ENCODE data around the gene SHBG. TPM values are rescaled to one million over a fixed set of nuclear protein-coding genes. Genes with fewer than 3 reads are reported as not detected.

SHBG gene
- total RNA-seq, 4 donors from 2014 or later = 0.83 TPM; not detected in 3

DNA sequence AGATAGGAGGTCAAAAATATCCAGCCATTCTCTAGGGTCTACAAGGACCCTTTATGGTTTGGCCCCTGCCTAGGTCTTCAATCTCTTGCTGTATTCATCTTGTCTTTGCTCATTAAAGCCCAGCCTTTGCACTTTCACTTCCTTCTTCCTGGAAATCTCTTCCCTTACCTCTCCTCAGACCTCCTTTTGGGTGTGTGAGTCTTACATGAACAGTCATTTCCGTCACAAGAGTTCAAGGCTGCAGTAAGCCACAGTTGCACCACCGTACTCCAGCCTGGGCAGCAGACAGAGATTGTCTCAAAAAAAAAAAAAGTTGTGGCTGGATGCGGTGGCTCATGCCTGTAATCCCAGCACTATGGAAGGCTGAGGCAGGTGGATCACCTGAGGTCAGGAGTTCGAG is 14.8 kb downstream of the SHBG start:
- no peak for DNase-seq (ENCODE audit: extremely low spot score)
- Histone ChIP-seq H3K9me3 (no peaks in the 10 kb centered on the region), H3K36me3 (no peaks in the 10 kb centered on the region), H3K4me1 (peaks cover 0 to 2% (median 0%) of the 10 kb centered on the region in 4 donors), H3K27ac (replicated peaks in 1 of 4) (no peak overlapping the region), H3K27me3 (peaks cover 0 to 20% (median 4%) of the 10 kb centered on the region in 4 donors), H3K4me3 (no peak overlapping the region)
- WGBS = 85% methylated on average over 4 of the region's 4 CpGs
- intact Hi-C loops (cut with DNase I) = no loop called here
- no peak for TF ChIP-seq EP300 (IDR thresholded peaks at IDR 0.05)
- no peak for TF ChIP-seq POLR2A (IDR thresholded peaks at IDR 0.05; ENCODE audit: low read depth)
- TF ChIP-seq POLR2AphosphoS5 (IDR thresholded peaks at IDR 0.05) = no peak
- TF ChIP-seq, protein P1, sequence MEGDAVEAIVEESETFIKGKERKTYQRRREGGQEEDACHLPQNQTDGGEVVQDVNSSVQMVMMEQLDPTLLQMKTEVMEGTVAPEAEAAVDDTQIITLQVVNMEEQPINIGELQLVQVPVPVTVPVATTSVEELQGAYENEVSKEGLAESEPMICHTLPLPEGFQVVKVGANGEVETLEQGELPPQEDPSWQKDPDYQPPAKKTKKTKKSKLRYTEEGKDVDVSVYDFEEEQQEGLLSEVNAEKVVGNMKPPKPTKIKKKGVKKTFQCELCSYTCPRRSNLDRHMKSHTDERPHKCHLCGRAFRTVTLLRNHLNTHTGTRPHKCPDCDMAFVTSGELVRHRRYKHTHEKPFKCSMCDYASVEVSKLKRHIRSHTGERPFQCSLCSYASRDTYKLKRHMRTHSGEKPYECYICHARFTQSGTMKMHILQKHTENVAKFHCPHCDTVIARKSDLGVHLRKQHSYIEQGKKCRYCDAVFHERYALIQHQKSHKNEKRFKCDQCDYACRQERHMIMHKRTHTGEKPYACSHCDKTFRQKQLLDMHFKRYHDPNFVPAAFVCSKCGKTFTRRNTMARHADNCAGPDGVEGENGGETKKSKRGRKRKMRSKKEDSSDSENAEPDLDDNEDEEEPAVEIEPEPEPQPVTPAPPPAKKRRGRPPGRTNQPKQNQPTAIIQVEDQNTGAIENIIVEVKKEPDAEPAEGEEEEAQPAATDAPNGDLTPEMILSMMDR (IDR thresholded peaks at IDR 0.05) = no peak

DNA sequence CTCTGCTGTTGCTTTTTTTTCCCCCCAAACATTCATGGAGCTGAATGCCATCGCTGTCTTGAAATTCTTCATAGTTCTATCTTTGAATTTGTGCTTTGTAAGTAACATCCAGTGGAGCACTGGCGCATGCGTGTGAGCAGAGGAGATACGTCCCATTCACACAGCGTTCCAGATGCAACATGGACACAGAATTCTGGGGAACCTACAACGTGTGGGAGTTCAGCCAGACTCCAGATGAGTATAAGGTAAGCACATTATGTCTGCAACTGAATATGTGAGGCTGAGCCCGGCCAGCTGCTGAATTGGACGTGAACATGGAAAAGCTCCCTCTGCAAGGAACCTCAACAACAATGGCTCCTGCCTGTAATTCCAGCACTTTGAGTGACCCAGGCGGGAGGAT is 16.5 kb downstream of the SHBG start:
- TF ChIP-seq EP300 (IDR thresholded peaks at IDR 0.05) (no peak), POLR2AphosphoS5 (IDR thresholded peaks at IDR 0.05) (peak in 1 of 2 donors; percentile 10), POLR2A (IDR thresholded peaks at IDR 0.05; ENCODE audit: low read depth) (no peak)
- TF ChIP-seq, protein P1 (IDR thresholded peaks at IDR 0.05) = no peak
- Histone ChIP-seq H3K27me3 (peaks cover 0 to 37% (median 19%) of the 10 kb centered on the region in 4 donors), H3K27ac (replicated peaks in 1 of 4) (no peak overlapping the region), H3K4me1 (peaks cover 13 to 19% (median 16%) of the 10 kb centered on the region in 4 donors), H3K36me3 (no peaks in the 10 kb centered on the region), H3K9me3 (no peaks in the 10 kb centered on the region), H3K4me3 (no peak overlapping the region)
- intact Hi-C loops (cut with DNase I) = no loop called here
- 54% methylated on average over 8 of the region's 9 CpGs for WGBS
- no peak for DNase-seq (ENCODE audit: extremely low spot score)

DNA sequence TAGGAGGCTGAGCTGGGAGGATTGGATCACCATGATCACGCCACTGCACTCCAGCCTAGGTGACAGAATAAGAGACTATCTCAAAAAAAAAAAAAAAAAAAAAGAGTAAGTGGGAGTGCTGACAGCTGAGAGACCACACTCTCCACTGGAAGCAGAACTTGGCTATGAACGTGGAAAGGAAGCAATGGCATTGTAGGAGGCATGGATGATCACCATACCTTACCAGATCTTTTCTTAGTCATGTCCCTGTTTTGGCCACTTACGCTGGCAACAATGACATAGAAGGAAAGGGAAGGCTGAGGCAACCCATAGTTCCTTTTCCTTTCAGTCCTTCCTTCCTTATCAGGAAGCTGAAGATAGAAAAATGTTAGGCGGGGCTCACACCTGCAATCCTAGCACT is 17.1 kb downstream of the SHBG start:
- DNase-seq (ENCODE audit: extremely low spot score) = no peak
- Histone ChIP-seq H3K36me3 (no peaks in the 10 kb centered on the region), H3K4me3 (no peak overlapping the region), H3K4me1 (peaks cover 19 to 24% (median 22%) of the 10 kb centered on the region in 4 donors), H3K27ac (replicated peaks in 1 of 4) (no peak overlapping the region), H3K27me3 (peaks cover 0 to 43% (median 24%) of the 10 kb centered on the region in 4 donors), H3K9me3 (no peaks in the 10 kb centered on the region)
- TF ChIP-seq POLR2AphosphoS5 (IDR thresholded peaks at IDR 0.05) (no peak), EP300 (IDR thresholded peaks at IDR 0.05) (no peak), POLR2A (IDR thresholded peaks at IDR 0.05; ENCODE audit: low read depth) (no peak)
- TF ChIP-seq, protein P1 (IDR thresholded peaks at IDR 0.05) = no peak
- intact Hi-C loops (cut with DNase I) = no loop called here
- WGBS = 61% methylated on average over 4 of the region's 4 CpGs

DNA sequence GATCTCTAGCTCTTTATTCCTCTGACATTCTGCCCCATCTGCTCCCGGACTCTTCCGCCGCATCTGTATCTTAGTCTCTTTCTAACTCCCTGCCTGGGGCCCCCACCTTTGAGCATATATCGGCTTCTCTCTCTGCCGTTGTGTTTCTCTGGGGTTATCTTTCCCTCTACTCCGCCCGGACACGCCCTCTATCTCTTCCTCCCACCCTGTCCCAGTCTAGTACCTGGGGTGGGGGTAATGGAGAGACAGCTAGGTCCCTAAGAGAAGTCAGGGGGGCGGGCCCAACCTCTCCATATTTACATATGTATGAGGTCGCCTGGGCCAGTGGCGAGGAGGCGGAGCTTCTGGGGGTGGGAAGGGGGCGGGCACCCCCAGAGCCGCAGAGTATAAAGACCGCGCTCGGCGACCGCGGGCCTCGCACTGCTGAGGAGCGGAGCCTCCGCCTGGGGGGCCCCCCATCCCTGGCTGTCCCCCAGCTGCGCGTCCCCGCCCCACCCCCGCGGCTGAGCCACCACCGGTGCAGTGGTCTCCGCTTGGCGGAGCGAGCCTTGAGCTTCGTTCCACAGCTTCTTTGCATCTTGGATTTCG is 20.7 kb downstream of the SHBG start, which contains the start of gene ATP1B2:
TSS of gene ATP1B2 (plus strand) at position 418 of the 588 bp plus-strand sequence. CDS start 593 bp downstream, outside the sequence.
- intact Hi-C loops (cut with DNase I) = no loop called here
- Histone ChIP-seq H3K27me3 (peaks cover 0 to 39% (median 24%) of the 10 kb centered on the region in 4 donors), H3K27ac (replicated peaks in 1 of 4) (peak within 1 kb of the TSS; percentile 52 to 72 (median 66))

More for the DNA sequence above, 20.7 kb downstream of the SHBG start, which contains the start of gene ATP1B2:
- TF ChIP-seq, protein P1 (IDR thresholded peaks at IDR 0.05) = no peak
- Histone ChIP-seq H3K36me3 (no peaks in the 10 kb centered on the region), H3K4me3 (peak within 1 kb of the TSS; percentile 55 to 63 (median 58)), H3K9me3 (no peaks in the 10 kb centered on the region), H3K4me1 (peaks cover 19 to 27% (median 25%) of the 10 kb centered on the region in 4 donors)
- no peak for DNase-seq (ENCODE audit: extremely low spot score)
- WGBS = 4% methylated on average over 14 of the region's 34 CpGs

Measured in esophagus muscularis mucosa (tissue), 4 donors.